ENCODE data around the gene TCP11.

Gene TCP11

DNA sequence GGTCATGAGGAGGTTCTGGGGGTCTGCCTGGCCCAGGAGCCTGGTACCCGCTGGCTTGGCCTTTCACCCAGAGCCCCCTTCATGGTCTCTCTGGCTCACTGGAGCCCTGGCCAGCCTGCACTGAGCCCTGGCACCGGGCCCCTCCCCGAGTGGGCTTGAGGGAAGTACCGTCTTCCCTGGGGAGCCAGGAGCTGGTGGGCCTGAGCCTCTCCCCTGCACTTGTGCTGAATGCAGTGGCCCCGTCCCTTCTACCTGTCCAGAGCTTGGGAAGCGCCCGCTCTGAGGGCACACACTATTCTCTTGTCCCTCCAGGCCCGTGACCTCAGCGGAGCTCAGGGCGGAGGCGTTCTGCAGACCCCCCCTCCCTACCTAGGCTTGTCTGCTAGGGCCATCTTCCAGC lies 62.2 kb downstream of the TCP11 start:
- no peak for DNase-seq

DNA sequence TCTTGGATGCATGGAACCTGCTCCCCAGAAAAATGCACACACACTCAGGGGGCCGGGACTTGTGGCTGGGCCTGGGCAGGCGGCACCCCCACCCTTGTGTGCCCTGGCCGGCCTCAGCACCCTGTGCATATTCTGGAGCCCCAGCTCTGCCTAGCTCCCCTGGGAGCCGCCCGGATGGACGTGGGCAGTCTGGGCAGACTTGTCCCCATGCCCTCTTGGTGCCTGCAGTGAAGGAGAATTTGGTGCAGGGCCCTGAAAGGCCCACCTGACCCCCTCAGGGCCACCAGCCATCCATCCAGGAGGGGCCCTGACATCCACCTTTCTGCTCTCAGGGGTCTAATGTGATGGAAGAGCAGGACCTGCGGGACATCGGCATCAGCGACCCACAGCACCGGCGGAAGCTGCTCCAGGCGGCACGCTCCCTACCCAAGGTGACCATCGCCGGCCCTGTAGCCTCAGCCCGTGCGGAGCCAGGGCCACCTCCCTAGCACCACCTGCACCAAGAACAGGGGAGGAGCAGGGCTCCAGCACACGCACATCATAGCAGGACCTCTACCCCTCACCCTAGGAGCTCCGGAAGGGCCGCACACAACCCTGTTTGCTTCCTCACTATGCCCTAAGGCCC lies 62.8 kb downstream of the TCP11 start:
- no peak for DNase-seq

DNA sequence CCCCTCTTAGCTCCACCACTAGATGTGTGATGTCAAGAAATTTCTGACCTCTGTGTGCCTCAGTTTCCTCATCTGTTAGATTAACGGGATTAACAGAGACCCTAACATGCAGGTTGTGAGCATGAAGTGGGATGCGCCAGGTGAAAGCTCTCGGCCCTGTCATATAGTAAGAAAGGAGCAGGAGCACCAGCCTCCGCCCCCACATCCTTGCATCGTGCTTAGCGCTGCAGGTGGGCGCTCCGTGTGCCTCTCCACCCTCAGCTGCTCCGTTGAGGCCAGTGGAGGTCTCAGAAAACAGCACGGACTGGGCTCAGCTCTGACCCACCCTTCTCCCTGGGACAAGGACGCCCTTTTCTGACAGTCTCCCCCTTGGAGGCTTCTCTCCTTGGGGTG lies 63.4 kb downstream of the TCP11 start:
- no peak for DNase-seq

DNA sequence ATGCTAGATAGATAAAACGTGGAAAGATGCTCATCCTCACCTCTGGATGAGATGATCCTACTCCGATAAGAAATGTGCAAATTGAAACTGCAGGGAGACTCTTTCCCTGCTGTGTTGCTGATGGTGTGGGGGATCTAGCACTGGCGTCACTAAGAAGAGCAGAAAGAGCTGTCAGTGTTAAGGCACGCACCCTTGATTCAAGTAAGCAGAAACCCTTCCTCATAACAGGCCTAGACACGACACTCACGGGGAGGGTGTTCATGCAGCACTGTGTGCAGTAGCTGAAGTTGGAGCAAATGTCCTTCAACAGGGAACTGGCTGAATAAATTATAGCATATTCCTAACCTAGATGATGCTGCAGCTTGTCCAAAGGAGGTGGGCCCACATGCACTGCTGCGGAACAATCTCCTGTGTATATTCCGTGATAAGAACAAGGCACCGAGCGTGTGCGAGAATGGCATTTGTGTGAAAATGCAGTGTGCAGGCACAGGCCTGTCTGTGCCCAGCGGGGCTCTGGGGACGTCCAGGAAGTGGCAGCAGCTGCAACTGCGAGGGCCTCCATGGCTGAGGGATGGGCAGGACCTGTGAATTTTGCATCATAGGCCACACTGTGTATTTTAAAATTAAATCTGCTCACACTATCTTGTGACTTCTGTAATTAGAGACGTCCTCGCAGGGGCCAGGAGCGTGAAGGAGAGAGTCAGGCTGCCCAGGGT lies 64.0 kb downstream of the TCP11 start:
- DNase-seq, result no peak

DNA sequence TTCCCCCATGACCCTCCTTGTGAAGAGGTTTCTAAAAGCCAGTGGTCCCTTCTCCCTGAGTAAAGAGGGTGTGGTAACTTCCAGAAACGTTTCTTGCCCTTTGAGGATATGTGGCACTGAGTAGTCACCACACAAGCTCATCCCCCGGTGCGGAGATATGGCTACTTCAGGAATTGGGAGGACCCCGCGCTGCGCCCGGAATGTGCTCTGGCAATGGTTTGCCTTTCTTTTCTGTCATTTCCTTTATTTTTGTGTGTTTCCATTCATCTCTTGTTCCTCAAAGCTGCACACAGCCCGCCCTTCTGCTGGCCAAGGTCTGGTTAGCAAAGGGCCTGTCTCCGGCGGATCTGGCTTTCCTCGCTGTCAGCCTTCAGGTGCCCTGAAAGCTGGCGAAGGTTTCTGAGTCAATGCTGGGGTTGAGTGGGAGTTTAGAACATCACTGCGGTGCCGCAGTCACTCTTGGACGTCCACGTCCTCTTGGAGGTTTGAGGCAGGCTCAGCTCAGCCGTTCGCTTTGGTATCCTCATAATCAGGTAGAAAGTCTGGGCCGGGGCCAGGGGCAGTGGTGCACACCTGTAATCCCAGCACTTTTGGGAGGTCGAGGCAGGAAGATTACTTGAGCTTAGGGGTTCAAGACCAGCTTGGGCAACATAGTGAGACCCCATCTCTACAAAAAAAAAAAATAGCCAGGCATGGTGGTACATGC lies 67.2 kb downstream of the TCP11 start:
- no peak for DNase-seq

DNA sequence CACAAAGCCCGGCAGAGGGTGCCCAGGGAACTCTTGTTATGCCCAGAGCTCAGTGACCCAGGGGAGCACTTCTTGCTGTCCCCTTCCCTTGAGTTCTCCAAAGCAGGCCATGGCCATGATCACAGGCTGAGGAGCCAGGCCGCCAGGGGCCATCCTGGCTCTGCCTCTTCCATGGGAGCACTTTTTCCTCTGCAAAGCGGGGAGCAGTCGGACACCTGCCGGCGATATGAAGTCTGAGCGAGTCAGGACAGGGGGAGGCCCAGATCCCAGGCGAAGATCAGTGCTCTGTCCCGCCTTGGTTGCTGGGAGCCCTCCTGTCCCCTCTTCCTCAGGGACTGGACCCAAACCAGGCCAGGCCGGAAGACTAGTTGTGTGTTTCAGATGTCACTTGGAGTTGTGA lies 67.9 kb downstream of the TCP11 start:
- DNase-seq, result no peak

DNA sequence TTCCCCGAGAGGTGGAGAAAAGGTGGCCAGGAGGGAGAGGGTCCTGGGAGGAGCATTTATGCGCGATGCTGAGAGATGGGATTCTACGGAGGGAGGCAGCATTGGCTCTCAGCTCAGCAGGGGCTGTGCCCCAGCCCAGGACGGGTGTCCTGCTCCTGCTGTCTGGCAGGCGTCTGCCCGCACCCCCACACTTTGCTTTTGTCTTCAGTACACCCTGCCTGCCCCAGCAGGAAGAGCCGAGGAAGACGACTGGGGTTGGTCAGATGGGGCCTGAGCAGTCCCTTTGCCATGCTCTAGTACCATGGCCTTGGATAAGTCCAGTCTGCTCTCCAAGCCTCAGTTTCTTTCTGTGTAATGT lies 68.5 kb downstream of the TCP11 start:
- DNase-seq, result no peak

DNA sequence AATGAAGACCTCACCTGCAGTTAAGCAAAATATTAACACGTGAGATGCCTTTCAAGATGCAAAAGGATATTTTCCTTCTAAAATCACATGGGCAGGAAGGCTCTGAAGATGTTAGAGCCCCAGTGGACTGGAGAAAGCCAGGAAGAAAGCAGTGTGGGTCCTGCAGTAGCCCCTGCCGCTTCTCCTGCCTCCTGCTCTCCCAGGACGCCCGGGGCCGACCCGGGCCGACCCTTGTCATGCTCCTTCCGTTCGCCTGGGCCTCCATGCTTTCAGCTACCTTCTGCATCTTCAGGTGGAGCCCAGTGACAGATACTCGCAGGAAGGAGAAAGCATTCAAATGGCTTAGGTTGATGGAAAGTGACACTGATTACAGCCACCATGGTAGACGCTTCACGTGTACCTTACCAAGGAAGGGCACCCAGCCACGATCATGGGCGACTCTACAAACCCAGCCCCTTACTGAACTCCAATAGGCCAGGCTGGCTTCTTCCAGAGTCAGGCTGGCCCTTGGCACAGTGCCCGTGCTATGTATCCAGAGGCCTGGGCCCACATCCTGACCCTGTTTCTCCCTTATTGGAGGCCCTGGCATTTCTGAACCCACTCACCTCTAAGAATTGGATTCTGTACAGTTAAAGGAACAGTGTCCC lies 69.0 kb downstream of the TCP11 start:
- DNase-seq, result no peak

DNA sequence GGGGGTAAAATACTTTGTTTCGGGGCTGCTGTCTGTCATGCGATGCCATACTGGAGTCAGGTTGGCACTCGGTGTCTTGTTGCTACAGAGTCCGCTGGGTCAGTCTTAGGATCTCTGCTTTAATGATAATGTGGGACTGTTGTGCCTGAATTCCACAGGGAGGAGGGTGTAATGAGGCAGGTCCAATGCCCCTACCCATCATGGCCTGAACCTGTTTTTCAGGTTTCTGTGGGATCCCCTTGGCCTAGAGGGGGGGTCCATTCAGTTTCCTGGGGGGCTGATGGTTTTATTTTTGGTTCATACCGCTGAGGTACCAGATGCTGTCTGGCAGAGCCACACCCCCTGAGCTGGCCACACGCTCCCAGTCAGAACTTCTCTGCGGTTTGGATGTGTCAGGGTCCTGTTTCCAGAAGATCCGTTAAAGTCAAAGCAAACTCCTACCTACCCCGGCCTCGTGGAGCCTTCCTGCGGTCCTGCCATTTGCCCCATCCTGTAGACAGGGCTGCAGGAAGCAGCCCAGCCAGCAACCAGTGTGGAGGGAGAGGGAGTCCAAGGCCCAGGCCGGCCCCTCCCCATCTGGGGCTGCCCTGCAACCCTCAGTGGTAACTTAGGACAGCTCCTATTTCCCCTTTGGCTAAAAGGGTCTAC lies 69.7 kb downstream of the TCP11 start:
- no peak for DNase-seq

DNA sequence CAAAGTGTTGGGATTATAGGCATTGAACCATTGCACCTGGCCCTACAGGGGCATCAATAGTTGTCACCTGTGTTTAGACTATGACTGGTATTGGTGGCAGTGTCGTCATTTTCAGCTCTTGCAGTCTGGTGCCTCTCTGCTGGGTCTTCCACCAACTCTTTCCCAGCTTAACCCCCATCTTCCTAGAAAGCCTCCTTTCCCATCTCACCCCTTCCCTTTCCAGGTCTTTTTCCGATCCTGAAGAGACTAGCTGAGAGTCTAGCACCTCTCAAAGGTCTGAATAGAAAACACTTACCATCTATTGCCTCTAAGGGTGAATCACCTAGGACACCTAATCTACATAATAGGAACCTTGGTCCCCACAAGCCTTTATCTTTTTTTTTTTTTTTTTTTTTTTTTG lies 71.0 kb downstream of the TCP11 start:
- DNase-seq, result no peak

DNA sequence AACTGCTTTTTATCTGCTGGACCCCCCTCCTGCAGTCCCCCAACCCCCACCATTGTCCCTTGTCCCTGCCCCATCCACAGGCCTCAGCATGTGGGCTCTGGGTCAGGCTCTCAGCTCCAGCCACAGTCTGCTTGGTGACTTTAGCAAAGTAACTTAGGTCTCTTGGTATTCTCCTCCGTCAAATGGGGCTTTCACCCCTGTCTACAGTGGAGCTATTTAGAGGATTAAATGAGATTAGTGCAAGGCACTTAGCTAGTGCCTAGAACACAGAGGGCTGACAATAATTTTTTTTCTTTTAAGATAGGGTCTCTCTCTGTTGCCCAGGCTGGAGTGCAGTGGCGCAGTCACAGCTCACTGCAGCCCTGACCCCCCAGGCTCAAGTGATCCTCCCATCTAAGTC lies 71.9 kb downstream of the TCP11 start:
- no peak for DNase-seq

DNA sequence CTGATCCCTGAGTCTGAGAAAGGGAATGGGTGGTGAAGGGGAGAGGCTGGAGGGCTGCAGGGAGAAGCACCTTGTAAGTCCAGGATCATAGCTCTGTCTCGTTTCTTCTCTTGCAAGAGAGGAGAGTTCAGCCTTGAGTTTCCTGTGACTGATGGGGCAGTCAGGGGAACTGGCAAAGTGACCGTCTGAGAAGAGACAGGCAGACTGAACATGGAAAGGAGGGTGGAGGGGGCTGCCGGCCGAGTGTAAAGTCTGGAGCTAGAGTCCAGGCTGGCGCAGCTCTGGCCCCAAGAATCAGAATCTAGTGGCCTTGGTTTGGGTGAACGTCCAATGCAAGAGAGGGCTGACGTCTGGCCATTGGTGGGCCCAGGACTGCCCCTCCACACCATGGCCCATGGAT lies 72.5 kb downstream of the TCP11 start:
- DNase-seq, result no peak

DNA sequence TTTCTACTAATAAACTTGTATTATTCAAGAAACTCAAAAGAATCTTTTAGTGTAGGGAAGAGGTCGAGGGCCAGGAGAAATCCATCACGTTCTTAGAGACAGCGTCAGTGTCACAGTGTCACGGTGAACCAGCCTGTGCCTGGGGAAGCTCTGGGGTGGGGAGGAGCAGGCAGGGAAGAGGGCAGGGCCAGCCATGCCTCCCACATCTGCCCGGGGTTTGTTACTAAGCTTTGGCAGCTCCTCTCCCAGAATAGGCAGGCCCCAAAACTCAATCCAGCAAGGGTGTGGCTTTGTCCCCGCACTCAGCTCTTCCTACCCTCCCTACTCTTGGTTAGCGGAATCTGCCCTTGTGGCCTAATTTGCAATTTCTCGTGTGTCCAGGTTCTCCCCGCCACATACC lies 72.9 kb downstream of the TCP11 start:
- DNase-seq, result no peak

Measured in activated T-cell treated with anti-CD3 and anti-CD28 coated beads, Interleukin-2, amount 50 U/mL, for 48 hours (primary cell).